ENCODE measurements around the gene SAMD4A.

The SAMD4A gene

DNA sequence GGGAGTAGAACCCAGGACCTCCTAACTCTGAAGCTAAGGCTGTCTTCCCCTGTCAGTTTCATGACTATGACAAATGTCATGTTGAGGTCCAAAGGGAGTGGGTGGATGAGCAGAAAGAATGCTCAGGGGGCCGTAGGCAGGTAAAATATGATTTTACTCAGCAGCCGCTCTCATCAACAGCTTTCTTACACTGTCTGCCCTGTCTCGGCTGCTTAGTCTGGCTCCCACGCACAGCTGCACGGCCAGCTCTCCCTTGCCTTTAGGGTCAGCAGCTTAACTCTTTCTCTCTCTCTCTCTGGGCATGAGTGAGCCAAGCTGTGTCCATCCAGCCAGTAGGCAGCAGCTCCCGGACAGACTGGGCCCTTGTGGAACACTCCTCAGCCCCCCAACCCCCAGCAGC, 240.5 kb downstream of the SAMD4A start:
- Histone ChIP-seq H4K8ac (ENCODE audit: low read depth, low read length) (no peak overlapping the region), H3K18ac (ENCODE audit: low read length) (no peak overlapping the region), H2AK5ac (ENCODE audit: low read length) (no peak overlapping the region), H3K79me1 (ENCODE audit: low read length) (no peaks in the 10 kb centered on the region), H3K27ac (ENCODE audit: low read depth, low read length) (no peak overlapping the region), H3K4me2 (ENCODE audit: low read length) (no peak overlapping the region), H3K79me2 (ENCODE audit: control insufficient read depth, insufficient read depth, low read length, poor library complexity) (no peaks in the 10 kb centered on the region), H2BK120ac (ENCODE audit: insufficient read depth, low read length, poor library complexity) (no peak overlapping the region), H3K4ac (ENCODE audit: low read depth, low read length) (no peak overlapping the region), H2BK5ac (ENCODE audit: low read depth, low read length, poor library complexity) (no peak overlapping the region), H3K9me3 (ENCODE audit: insufficient read depth, low read depth, low read length) (peaks cover 3% of the 10 kb centered on the region), H3K9ac (ENCODE audit: low read length) (no peak overlapping the region), H4K12ac (ENCODE audit: low read depth, low read length) (no peak overlapping the region), H3K4me3 (ENCODE audit: low read depth, low read length) (no peak overlapping the region), H2AFZ (ENCODE audit: insufficient read depth, low read length, poor library complexity) (no peak overlapping the region), H2BK12ac (ENCODE audit: low read length) (no peak overlapping the region), H3K23ac (ENCODE audit: low read length) (no peak overlapping the region), H3K14ac (ENCODE audit: low read length) (no peak overlapping the region), H3K27me3 (ENCODE audit: insufficient read depth, low read length) (no peaks in the 10 kb centered on the region), H4K91ac (ENCODE audit: low read depth, low read length) (no peak overlapping the region), H3K4me1 (ENCODE audit: control insufficient read depth in 1 of 2, insufficient read depth in 2 of 2, low read length in 2 of 2) (peaks cover 0 to 9% of the 10 kb centered on the region in 2 experiments), H3K36me3 (ENCODE audit: control insufficient read depth in 1 of 2, insufficient read depth in 2 of 2, low read length in 2 of 2) (no peaks in the 10 kb centered on the region)
- DNase-seq = no peak
- no CpG with 5 or more reads among the region's 6 CpGs for WGBS (ENCODE audit: extremely low coverage, insufficient coverage, insufficient read length)

DNA sequence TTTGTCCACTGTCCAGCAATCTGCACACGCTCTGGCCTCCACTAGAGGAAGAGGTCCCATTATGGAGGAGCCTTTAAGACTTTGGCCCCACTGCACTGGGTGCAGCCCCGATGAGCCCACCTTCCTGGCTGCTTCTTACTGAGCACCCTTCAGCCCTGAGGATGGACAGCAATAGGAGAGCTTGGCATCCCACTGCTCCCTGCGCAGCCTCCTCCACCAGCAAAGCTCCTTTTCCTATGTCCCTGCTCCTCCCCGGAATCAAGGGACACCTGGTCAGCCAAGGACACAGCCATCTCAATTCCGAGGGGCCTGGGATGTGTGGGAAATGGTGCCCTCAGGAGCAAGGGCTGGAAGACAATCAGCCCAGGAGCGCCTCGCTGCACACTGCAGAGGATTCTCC, 241.0 kb downstream of the SAMD4A start:
- WGBS (ENCODE audit: extremely low coverage, insufficient coverage, insufficient read length) = no CpG with 5 or more reads among the region's 7 CpGs
- H3K9ac ChIP-seq (ENCODE audit: low read length) = no peak overlapping the region
- no peak overlapping the region for H3K27ac ChIP-seq (ENCODE audit: low read depth, low read length)
- no peak overlapping the region for H4K12ac ChIP-seq (ENCODE audit: low read depth, low read length)
- H4K8ac ChIP-seq (ENCODE audit: low read depth, low read length) = no peak overlapping the region
- H3K4me3 ChIP-seq (ENCODE audit: low read depth, low read length) = no peak overlapping the region
- DNase-seq = no peak
- peaks cover 0 to 9% of the 10 kb centered on the region in 2 experiments for H3K4me1 ChIP-seq (ENCODE audit: control insufficient read depth in 1 of 2, insufficient read depth in 2 of 2, low read length in 2 of 2)
- H3K18ac ChIP-seq (ENCODE audit: low read length) = no peak overlapping the region
- H3K4me2 ChIP-seq (ENCODE audit: low read length) = no peak overlapping the region
- H3K36me3 ChIP-seq (ENCODE audit: control insufficient read depth in 1 of 2, insufficient read depth in 2 of 2, low read length in 2 of 2) = no peaks in the 10 kb centered on the region
- H3K4ac ChIP-seq (ENCODE audit: low read depth, low read length) = no peak overlapping the region
- H3K23ac ChIP-seq (ENCODE audit: low read length) = no peak overlapping the region
- H3K14ac ChIP-seq (ENCODE audit: low read length) = no peak overlapping the region
- no peaks in the 10 kb centered on the region for H3K79me2 ChIP-seq (ENCODE audit: control insufficient read depth, insufficient read depth, low read length, poor library complexity)
- H4K91ac ChIP-seq (ENCODE audit: low read depth, low read length) = no peak overlapping the region
- H2BK120ac ChIP-seq (ENCODE audit: insufficient read depth, low read length, poor library complexity) = no peak overlapping the region
- no peaks in the 10 kb centered on the region for H3K79me1 ChIP-seq (ENCODE audit: low read length)
- H2AK5ac ChIP-seq (ENCODE audit: low read length) = no peak overlapping the region
- H2AFZ ChIP-seq (ENCODE audit: insufficient read depth, low read length, poor library complexity) = no peak overlapping the region
- H2BK12ac ChIP-seq (ENCODE audit: low read length) = no peak overlapping the region
- H3K9me3 ChIP-seq (ENCODE audit: insufficient read depth, low read depth, low read length) = peaks cover 3% of the 10 kb centered on the region
- H2BK5ac ChIP-seq (ENCODE audit: low read depth, low read length, poor library complexity) = no peak overlapping the region
- H3K27me3 ChIP-seq (ENCODE audit: insufficient read depth, low read length) = no peaks in the 10 kb centered on the region

DNA sequence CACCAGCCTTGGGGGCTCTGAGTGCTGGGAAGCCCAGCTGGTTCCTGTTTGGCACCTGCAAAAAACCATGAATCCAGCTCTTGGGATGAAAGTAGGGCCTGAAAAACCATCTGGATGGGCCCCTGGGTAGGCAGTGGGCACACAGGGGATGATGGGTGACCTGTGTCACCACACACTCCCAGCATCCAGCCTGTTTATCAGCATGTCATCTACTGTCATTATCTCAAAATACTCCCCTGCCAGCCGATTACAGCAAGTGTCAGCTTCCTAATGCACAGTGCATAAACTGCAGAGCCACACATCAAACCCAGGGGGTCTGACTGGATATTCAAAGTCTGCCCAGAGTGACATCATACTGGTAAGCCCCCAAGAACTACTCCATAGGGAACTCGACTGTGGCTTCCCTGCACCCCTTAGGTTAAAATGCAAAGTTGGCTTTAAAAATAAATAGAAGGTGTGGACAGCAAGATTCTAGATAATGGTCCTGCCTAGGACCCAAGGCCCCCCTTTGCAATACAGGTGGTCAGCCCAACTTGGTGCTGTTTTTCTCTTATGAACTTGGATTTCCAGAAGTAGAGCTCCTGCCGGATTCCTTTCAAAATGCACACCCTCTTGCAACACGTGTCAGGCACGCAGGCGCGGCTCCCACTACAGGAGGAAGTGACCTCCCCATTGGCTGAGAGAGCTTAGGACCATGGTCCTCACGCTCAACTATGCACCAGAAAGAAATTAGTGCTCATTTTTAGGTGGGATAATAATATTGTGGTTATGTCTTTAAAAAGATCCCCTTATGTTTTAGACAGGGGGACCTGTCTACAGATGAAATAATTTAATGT, 241.6 kb downstream of the SAMD4A start:
- H3K9me3 ChIP-seq (ENCODE audit: insufficient read depth, low read depth, low read length) = peaks cover 3% of the 10 kb centered on the region

DNA sequence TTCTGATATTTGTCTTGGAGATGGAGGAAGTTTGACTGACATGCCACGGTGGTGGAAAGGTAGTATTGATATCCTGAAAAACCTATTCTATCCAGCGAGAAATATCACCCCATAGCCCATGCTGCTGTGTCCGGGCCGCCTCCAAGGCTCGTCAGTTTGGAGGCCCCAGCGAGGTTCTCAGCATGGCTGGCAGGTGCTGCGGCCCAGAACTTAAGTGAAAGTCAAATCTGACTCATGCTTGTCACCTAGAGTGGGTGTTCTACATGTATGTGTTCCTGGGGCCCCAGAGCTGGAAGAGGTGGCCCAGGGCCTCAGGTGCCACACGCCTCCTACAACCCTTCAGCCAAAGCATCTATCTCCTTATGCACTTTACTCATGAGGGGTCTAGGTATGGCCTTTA, 242.8 kb downstream of the SAMD4A start:
- no peak overlapping the region for H4K91ac ChIP-seq (ENCODE audit: low read depth, low read length)
- H3K27me3 ChIP-seq (ENCODE audit: insufficient read depth, low read length) = no peaks in the 10 kb centered on the region
- no CpG with 5 or more reads among the region's 8 CpGs for WGBS (ENCODE audit: extremely low coverage, insufficient coverage, insufficient read length)
- H3K4me3 ChIP-seq (ENCODE audit: low read depth, low read length) = no peak overlapping the region
- no peak overlapping the region for H3K4me2 ChIP-seq (ENCODE audit: low read length)
- peaks cover 2% of the 10 kb centered on the region for H3K9me3 ChIP-seq (ENCODE audit: insufficient read depth, low read depth, low read length)
- H3K14ac ChIP-seq (ENCODE audit: low read length) = no peak overlapping the region
- H2AFZ ChIP-seq (ENCODE audit: insufficient read depth, low read length, poor library complexity) = no peak overlapping the region
- H3K79me2 ChIP-seq (ENCODE audit: control insufficient read depth, insufficient read depth, low read length, poor library complexity) = no peaks in the 10 kb centered on the region
- H3K27ac ChIP-seq (ENCODE audit: low read depth, low read length) = no peak overlapping the region
- no peak overlapping the region for H2BK12ac ChIP-seq (ENCODE audit: low read length)
- no peak overlapping the region for H2BK5ac ChIP-seq (ENCODE audit: low read depth, low read length, poor library complexity)
- no peak overlapping the region for H4K8ac ChIP-seq (ENCODE audit: low read depth, low read length)
- H4K12ac ChIP-seq (ENCODE audit: low read depth, low read length) = no peak overlapping the region
- DNase-seq = no peak
- no peak overlapping the region for H3K18ac ChIP-seq (ENCODE audit: low read length)
- H3K23ac ChIP-seq (ENCODE audit: low read length) = no peak overlapping the region
- H3K4me1 ChIP-seq (ENCODE audit: control insufficient read depth in 1 of 2, insufficient read depth in 2 of 2, low read length in 2 of 2) = peaks cover 0 to 5% of the 10 kb centered on the region in 2 experiments
- H2AK5ac ChIP-seq (ENCODE audit: low read length) = no peak overlapping the region
- H3K4ac ChIP-seq (ENCODE audit: low read depth, low read length) = no peak overlapping the region
- H3K36me3 ChIP-seq (ENCODE audit: control insufficient read depth in 1 of 2, insufficient read depth in 2 of 2, low read length in 2 of 2) = no peaks in the 10 kb centered on the region
- H3K79me1 ChIP-seq (ENCODE audit: low read length) = no peaks in the 10 kb centered on the region
- H3K9ac ChIP-seq (ENCODE audit: low read length) = no peak overlapping the region
- no peak overlapping the region for H2BK120ac ChIP-seq (ENCODE audit: insufficient read depth, low read length, poor library complexity)

More for the DNA sequence above, 241.6 kb downstream of the SAMD4A start:
- Histone ChIP-seq H3K27me3 (ENCODE audit: insufficient read depth, low read length) (no peaks in the 10 kb centered on the region), H2AK5ac (ENCODE audit: low read length) (no peak overlapping the region), H2BK12ac (ENCODE audit: low read length) (no peak overlapping the region), H2BK120ac (ENCODE audit: insufficient read depth, low read length, poor library complexity) (no peak overlapping the region), H3K4me3 (ENCODE audit: low read depth, low read length) (no peak overlapping the region), H3K4me1 (ENCODE audit: control insufficient read depth in 1 of 2, insufficient read depth in 2 of 2, low read length in 2 of 2) (peaks cover 0 to 9% of the 10 kb centered on the region in 2 experiments), H4K91ac (ENCODE audit: low read depth, low read length) (no peak overlapping the region), H3K36me3 (ENCODE audit: control insufficient read depth in 1 of 2, insufficient read depth in 2 of 2, low read length in 2 of 2) (no peaks in the 10 kb centered on the region), H2AFZ (ENCODE audit: insufficient read depth, low read length, poor library complexity) (no peak overlapping the region), H3K4ac (ENCODE audit: low read depth, low read length) (no peak overlapping the region), H4K12ac (ENCODE audit: low read depth, low read length) (no peak overlapping the region), H2BK5ac (ENCODE audit: low read depth, low read length, poor library complexity) (no peak overlapping the region), H3K14ac (ENCODE audit: low read length) (no peak overlapping the region), H3K79me1 (ENCODE audit: low read length) (no peaks in the 10 kb centered on the region), H4K8ac (ENCODE audit: low read depth, low read length) (no peak overlapping the region), H3K18ac (ENCODE audit: low read length) (no peak overlapping the region), H3K4me2 (ENCODE audit: low read length) (no peak overlapping the region), H3K9ac (ENCODE audit: low read length) (no peak overlapping the region), H3K23ac (ENCODE audit: low read length) (no peak overlapping the region), H3K79me2 (ENCODE audit: control insufficient read depth, insufficient read depth, low read length, poor library complexity) (no peaks in the 10 kb centered on the region), H3K27ac (ENCODE audit: low read depth, low read length) (no peak overlapping the region)
- no CpG with 5 or more reads among the region's 8 CpGs for WGBS (ENCODE audit: extremely low coverage, insufficient coverage, insufficient read length)
- DNase-seq = no peak
